ENCODE data around the gene TNIK.
"Not testable (repeated sequence)": the region's sequence is repeated elsewhere in the genome, so short reads cannot be mapped to it uniquely, and the experiment has no call there.

Gene TNIK

GRCh38 chr3:171256445-171257250 is 203.6 kb downstream of the TNIK start:
- no peak for DNase-seq (ENCODE audit: low spot score)

- no peak for DNase-seq (ENCODE audit: low spot score)
Measured at GRCh38 chr3:171255236-171255806, 204.9 kb downstream of the TNIK start.

- no peak for DNase-seq (ENCODE audit: low spot score)
Measured at GRCh38 chr3:171254315-171254714, 205.9 kb downstream of the TNIK start.

DNA sequence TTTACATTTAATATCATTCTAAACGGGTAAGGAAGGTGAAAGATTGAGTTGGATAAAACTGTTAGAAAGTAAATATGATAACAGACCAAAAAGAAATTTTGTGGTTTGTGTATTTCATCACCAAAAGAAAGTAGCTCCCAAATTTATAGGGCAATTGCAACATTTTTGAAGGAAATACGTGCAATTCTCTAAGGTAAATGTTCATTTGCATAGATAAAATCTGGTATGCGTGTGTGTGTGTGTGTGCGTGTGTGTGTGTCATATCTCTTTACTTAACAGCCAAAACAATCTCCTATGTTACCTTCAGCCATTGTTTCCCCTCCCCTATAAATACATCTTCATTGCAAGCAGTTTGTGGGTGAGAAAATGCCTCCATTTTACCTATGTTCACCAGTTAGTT is 208.4 kb downstream of the TNIK start:
- DNase-seq (ENCODE audit: low spot score) = no peak

DNA sequence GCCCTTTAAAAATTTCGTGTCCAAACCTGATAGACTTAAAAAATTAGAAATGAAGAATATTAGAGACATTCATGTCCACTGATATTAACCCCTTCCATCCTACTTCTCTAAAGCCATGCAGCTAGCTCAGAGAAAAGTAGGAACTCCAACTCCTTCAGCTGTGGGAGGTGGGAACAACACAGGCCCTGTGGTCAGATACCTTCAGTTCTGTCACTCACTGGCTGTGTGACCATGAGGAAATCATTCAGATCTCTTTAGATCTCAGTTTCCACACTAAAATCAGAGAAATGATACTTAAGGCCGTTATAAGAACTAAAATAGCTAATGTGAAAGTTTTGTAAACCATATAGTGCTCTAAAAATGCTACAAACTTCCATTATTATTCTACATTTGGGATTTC is 209.8 kb downstream of the TNIK start:
- no peak for DNase-seq (ENCODE audit: low spot score)

DNA sequence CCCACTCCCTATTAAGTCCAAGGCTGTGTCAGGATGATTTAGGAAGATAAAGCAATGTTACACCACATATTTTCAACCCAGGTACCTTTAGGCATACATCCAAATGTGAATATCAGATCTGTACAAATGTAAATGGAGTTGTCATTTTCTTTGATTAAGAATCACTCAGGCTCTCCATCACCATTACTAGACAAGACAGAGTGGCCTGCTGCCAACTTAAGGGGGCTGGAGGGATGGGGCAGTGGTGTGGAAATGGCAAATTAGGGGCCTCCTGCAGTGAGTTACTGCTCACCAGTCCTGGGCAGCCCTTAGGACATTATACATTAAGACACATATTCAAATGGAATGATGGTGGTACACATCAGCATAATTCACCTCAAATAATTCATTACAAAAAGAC is 211.0 kb downstream of the TNIK start:
- no peak for DNase-seq (ENCODE audit: low spot score)

GRCh38 chr3:171248426-171249111 is 211.6 kb downstream of the TNIK start:
- no peak for DNase-seq (ENCODE audit: low spot score)

GRCh38 chr3:171245796-171246765 is 214.1 kb downstream of the TNIK start:
- DNase-seq (ENCODE audit: low spot score) = no peak

GRCh38 chr3:171242951-171243350 is 217.3 kb downstream of the TNIK start:
- DNase-seq (ENCODE audit: low spot score) = no peak

DNA sequence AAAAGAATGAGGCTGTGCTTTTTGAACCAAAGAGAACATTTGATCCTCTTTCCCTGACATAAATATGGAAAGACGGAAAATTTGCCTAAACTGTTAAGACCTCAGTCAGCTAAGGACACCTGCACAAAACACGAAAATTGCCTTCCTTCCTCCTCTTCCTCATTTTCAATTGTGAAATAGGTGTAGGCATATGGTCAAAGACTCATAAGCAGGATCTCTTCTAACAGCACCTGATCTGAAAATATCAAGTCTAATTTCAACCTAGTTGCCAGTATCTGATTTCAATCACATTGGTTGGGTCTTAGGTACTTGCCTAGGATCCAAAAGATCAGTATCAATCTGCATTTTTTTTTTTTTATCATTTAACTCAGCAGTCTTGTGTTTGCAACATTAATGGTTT is 218.0 kb downstream of the TNIK start:
- no peak for DNase-seq (ENCODE audit: low spot score)

DNA sequence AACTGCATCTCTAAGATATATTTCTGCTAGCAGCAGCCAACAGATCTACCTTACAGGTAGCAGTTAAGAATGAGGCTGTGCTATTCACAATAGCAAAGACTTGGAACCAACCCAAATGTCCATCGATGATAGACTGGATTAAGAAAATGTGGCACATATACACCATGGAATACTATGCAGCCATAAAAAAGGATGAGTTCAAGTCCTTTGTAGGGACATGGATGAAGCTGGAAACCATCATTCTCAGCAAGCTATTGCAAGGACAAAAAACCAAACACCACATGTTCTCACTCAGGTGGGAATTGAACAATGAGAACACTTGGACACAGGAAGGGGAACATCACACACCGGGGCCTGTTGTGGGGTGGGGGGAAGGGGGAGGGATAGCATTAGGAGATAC is 218.6 kb downstream of the TNIK start:
- not testable (repeated sequence) for DNase-seq (ENCODE audit: low spot score)

- no peak for DNase-seq (ENCODE audit: low spot score)
Measured at GRCh38 chr3:171240504-171240835, 219.7 kb downstream of the TNIK start.

DNA sequence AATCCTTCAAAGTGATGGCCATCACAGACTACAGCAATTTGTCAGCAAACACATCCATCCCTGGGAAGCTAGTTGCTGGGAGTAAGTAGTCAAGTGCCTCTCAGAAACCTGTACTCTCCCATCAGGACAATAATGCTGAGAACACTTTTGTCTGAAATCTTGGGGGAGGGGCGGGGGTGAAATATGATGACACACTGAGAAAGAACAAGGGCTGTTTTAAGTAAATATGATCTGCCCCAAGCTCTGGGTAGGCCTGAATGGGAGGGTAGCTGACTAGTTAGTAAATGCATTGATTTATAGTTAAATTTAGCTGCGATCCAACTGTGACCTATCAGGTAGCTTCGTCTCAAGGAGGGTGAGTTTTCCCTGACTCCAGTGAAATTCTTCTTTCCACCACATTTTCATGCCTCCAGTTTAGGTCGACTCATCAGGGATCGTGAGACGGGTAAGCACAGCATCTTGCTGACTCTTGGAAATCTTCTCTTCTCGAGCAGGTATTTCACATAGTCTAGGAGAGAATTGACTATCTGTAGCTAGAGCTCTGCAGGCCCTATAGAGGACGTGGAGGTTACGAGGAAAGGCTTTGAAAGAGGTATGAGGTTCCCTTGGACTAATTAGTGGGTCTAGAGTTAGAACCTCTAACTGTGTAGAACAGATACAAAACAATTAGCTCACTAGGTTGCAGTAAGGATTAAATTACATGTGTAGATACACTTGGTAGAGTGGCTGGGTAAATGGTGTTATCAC is 220.3 kb downstream of the TNIK start:
- DNase-seq (ENCODE audit: low spot score) = no peak

DNA sequence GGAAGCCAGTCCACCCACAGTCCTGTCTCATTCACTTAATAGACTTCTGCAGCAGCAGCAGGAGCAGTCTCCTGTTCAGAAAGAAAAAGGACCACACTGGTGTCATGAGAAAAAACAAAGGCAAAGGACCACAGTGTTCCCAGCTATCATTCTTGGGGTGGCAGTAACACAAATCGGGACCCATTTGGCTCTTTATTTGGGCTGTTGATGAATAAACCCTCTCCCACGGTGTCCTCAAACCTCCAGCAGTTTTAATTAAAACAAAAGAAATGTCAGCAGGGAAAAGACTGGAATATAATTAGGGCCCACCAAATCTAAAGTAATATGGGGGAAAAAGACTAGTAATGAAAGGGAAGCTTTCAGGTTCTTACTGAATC is 223.2 kb downstream of the TNIK start:
- DNase-seq (ENCODE audit: low spot score) = no peak

DNA sequence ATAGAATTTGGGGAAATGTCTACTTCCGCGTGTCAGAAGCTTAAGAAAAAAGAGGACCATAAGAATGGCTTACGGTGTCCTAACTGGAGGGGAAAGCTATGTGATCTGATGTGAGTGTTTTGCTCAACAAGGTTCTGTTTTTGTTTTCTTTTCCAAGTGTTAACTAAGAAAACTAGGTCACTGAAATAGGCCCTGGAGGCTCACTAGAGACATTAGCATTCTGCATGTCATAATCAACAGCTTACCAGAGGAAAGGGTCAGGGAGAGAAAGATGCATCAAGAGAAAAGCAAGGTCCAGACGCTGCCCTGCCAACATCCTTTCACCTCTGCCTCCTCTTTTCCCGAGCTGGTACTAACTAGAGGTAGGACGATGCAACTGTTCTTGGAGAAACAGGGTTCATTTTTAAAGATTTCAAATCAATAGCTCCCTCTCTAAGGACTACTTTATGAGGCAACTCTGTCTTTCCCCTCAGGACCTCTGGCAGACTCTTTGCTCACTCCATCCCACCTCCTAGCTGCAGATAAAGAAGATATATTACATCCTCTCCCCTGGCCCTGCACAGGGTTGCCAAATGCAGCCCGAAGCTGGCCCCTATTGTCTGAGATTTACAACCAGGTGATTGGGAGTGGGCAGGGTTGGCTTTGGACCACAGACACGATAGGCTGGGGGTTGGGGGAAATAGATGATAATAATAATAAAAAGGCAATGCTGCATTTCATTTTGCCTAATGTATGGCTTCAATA is 223.8 kb downstream of the TNIK start:
- DNase-seq (ENCODE audit: low spot score) = no peak

DNA sequence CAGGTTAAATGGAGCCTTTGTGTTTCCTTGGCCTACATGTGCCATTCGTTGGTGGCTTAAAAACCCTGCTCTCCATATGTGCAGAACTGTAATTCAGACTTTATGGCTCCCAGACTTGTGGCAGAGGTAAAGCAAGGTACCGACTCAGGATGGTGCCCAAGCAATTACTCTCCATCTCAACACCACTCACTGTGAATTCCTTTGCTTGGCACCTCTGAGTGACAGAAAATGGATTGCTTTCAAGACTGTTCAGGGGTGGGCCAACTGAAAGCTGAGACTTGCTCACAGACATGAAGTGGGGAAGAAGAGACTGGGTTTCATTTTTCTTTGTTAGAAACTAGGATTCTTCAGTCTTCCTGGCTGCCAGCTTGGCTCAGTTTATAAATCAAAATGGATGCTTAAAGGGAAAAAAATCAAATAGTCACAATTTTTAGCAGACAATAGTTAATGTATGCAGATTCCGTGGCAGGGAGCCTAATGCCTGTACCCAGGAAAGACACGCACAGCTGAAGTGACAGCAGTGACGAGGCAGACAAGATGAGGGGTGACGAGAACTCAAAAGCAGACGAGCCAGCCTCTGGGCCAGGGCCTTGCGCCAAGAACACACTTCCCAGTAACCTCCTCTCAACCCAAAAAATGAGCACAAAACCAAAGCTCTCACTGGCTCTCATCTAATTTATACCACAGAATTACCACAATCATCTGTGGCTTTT is 225.8 kb downstream of the TNIK start:
- DNase-seq (ENCODE audit: low spot score) = no peak

GRCh38 chr3:171231361-171231760 is 228.8 kb downstream of the TNIK start:
- DNase-seq (ENCODE audit: low spot score) = no peak

DNA sequence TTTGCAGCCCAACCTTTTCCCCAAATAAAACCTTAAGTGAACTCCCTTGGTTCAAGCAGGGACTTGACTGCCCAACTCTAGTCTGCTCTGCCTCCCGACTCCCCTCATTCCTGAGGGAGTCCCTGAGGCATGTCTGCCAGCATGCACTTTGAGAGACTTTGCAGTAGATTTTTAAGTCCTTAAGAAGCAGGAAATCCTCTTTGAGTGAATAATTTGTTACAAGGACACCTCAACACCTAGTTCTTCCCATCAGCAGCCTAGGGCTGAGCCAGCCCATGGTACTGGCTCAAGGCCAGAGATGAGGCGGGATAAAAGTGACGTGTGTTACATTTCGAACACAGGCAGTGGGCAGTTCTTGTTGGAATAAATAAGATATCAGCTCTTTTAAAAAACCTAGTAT is 229.3 kb downstream of the TNIK start:
- DNase-seq (ENCODE audit: low spot score) = no peak

- no peak for DNase-seq (ENCODE audit: low spot score)
Measured at GRCh38 chr3:171229173-171229572, 231.0 kb downstream of the TNIK start.

- DNase-seq (ENCODE audit: low spot score) = no peak
Measured at GRCh38 chr3:171228240-171228639, 232.0 kb downstream of the TNIK start.
